GM12891 (cell line): ENCODE results near the gene STEAP3.
A peak's percentile ranks its signal among the peaks of the same experiment; 100 is the strongest.
"Not testable (repeated sequence)": the region's sequence is repeated elsewhere in the genome, so short reads cannot be mapped to it uniquely, and the experiment has no call there.

Experiments
- DNase-seq: peaks from one replicate; pipeline ENCODE4 v3.0.0; 2011; ENCODE audit warnings: low spot score; ENCODE audit not compliant: insufficient read length
- FAIRE-seq: peaks from 2 replicates; lab custom pipeline; 2011; peaks lifted over from hg19 to GRCh38; lab: Jason Lieb, UNC
- PAX5 ChIP-seq: IDR thresholded peaks from 2 replicates; pipeline ENCODE4 v1.6.1; 2011; ENCODE audit warnings: low read length, moderate library complexity, mild to moderate bottlenecking; ENCODE audit not compliant: insufficient read depth, severe bottlenecking
- POLR2A ChIP-seq: IDR thresholded peaks from 2 replicates; pipeline ENCODE4 v1.6.1; 2011; ENCODE audit warnings: low read depth, low read length, control low read depth
- POLR2AphosphoS5 ChIP-seq: IDR thresholded peaks from 2 replicates; pipeline ENCODE4 v1.6.1; 2011; ENCODE audit warnings: low read depth, low read length, control low read depth
- POU2F2 ChIP-seq: IDR thresholded peaks from 2 replicates; pipeline ENCODE4 v1.6.1; 2011; ENCODE audit warnings: low read depth, mild to moderate bottlenecking, control low read depth, low read length, moderate library complexity
- SPI1 ChIP-seq: IDR thresholded peaks from 2 replicates; pipeline ENCODE4 v1.6.1; 2011; ENCODE audit warnings: low read depth, low read length, control low read depth
- TAF1 ChIP-seq: IDR thresholded peaks from 2 replicates; pipeline ENCODE4 v1.6.1; 2011; ENCODE audit warnings: low read depth, low read length, control low read depth

STEAP3 gene

GRCh38 chr2:119266091-119266589 is 42.5 kb downstream of the STEAP3 start:
- no peak for FAIRE-seq
- TF ChIP-seq SPI1 (no peak), POLR2A (no peak), PAX5 (no peak), POLR2AphosphoS5 (no peak), TAF1 (no peak), POU2F2 (no peak)
- DNase-seq = no peak

GRCh38 chr2:119267604-119268003 is 44.0 kb downstream of the STEAP3 start:
- TF ChIP-seq PAX5 (no peak), TAF1 (no peak), POLR2AphosphoS5 (no peak), POU2F2 (no peak), SPI1 (no peak), POLR2A (no peak)

GRCh38 chr2:119276864-119277263 is 53.2 kb downstream of the STEAP3 start:
- DNase-seq = no peak
- TF ChIP-seq POLR2AphosphoS5 (no peak), POLR2A (no peak), POU2F2 (no peak)
- FAIRE-seq = no peak

More at GRCh38 chr2:119267604-119268003, 44.0 kb downstream of the STEAP3 start:
- FAIRE-seq (no peak), DNase-seq (no peak)

GRCh38 chr2:119278385-119278784 is 54.8 kb downstream of the STEAP3 start:
- DNase-seq, FAIRE-seq: not testable (repeated sequence)

- TF ChIP-seq TAF1 (no peak), POLR2A (no peak), PAX5 (no peak), POU2F2 (no peak), POLR2AphosphoS5 (no peak), SPI1 (no peak)
- DNase-seq (no peak), FAIRE-seq (no peak)
Measured at GRCh38 chr2:119278946-119279345, 55.3 kb downstream of the STEAP3 start.

GRCh38 chr2:119279666-119280065 is 56.0 kb downstream of the STEAP3 start:
- DNase-seq (no peak), FAIRE-seq (no peak)
- TF ChIP-seq SPI1 (no peak), TAF1 (no peak), POLR2A (no peak), POU2F2 (no peak), PAX5 (no peak), POLR2AphosphoS5 (no peak)

- no peak for DNase-seq
- no peak for TF ChIP-seq POLR2AphosphoS5
- no peak for TF ChIP-seq SPI1
- no peak for TF ChIP-seq POU2F2
- TF ChIP-seq POLR2A = no peak
- no peak for TF ChIP-seq PAX5
- no peak for TF ChIP-seq TAF1
- no peak for FAIRE-seq
Measured at GRCh38 chr2:119280680-119281079, 57.0 kb downstream of the STEAP3 start.

- DNase-seq (no peak), FAIRE-seq (no peak)
- TF ChIP-seq PAX5 (no peak), POLR2A (no peak), POU2F2 (no peak), SPI1 (no peak), TAF1 (no peak), POLR2AphosphoS5 (no peak)
Measured at GRCh38 chr2:119282146-119282995, 58.7 kb downstream of the STEAP3 start.

- TF ChIP-seq PAX5 (no peak), POLR2AphosphoS5 (no peak), POU2F2 (no peak), POLR2A (no peak), TAF1 (no peak), SPI1 (no peak)
- DNase-seq (no peak), FAIRE-seq (no peak)
Measured at GRCh38 chr2:119282996-119283511, 59.4 kb downstream of the STEAP3 start.

GRCh38 chr2:119283873-119284331 is 60.3 kb downstream of the STEAP3 start:
- no peak for TF ChIP-seq TAF1
- TF ChIP-seq PAX5 = no peak
- TF ChIP-seq POLR2AphosphoS5 = no peak
- 0 out of 2 replicates have a peak, but pooled peaks have one; percentile 9 for TF ChIP-seq SPI1
- TF ChIP-seq POU2F2 = no peak
- no peak for TF ChIP-seq POLR2A
- FAIRE-seq = no peak
- DNase-seq = no peak
